Middle frontal gyrus (tissue), 1 donor: Measurements from ENCODE around the gene KIR3DL3.
"Not testable (repeated sequence)": the region's sequence is repeated elsewhere in the genome, so short reads cannot be mapped to it uniquely, and the experiment has no call there.

Experiments used
- DNase-seq: peaks from one replicate; pipeline ENCODE4 v3.0.0-alpha.2; 2015; ENCODE audit warnings: low spot score; ENCODE audit errors: extremely low spot score

The KIR3DL3 gene

DNA sequence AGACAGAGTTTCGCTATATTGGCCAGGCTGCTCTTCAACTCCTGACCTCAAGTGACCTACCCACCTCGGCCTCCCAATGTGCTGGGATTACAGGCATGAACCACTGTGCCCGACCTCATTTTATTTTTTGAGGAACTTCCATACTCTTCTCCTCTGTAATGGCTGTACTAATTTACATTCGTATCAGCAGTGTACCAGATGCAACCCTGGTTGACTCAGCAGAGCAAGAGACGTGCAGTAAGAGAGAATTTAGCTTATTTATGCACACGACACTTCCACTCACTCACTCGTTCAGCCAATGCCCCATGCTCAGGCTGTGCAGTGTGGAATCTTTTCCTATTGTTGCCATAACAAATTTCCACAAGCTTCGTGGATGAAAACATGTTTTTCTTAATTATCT lies 6.9 kb downstream of the KIR3DL3 start:
- no peak for DNase-seq

DNA sequence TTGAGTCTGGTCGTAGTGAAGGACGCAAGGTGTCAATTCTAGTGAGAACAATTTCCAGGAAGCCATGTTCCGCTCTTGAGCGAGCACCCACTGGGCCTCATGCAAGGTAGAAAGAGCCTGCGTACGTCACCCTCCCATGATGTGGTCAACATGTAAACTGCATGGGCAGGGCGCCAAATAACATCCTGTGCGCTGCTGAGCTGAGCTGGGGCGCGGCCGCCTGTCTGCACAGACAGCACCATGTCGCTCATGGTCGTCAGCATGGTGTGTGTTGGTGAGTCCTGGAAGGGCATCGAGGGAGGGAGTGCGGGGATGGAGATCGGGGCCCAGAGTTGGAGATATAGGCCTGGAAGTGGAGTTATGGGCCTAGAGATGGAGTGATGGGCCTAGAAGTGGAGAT lies 14.1 kb downstream of the KIR3DL3 start, which contains the start of gene KIR2DL3:
KIR2DL3 (plus strand) TSS at position 208 of the 400 bp plus-strand sequence; CDS start at position 241, 33 bp downstream.
- DNase-seq, result not testable (repeated sequence)

DNA sequence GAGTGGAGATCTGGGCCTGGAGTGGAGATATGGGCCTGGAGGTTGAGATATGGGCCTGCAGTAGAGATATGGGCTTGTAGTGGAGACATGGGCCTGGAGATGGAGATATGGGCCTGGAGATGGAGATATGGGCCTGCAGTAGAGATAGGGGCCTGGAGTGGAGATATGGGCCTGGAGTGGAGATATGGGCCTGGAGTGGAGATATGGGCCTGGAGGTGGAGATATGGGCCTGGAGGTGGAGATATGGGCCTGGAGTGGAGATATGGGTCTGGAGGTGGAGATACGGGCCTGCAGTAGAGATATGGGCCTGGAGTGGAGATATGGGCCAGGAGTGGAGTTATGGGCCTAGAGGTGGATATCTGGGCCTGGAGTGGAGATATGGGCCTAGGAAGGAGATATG lies 14.5 kb downstream of the KIR3DL3 start:
- no peak for DNase-seq

DNA sequence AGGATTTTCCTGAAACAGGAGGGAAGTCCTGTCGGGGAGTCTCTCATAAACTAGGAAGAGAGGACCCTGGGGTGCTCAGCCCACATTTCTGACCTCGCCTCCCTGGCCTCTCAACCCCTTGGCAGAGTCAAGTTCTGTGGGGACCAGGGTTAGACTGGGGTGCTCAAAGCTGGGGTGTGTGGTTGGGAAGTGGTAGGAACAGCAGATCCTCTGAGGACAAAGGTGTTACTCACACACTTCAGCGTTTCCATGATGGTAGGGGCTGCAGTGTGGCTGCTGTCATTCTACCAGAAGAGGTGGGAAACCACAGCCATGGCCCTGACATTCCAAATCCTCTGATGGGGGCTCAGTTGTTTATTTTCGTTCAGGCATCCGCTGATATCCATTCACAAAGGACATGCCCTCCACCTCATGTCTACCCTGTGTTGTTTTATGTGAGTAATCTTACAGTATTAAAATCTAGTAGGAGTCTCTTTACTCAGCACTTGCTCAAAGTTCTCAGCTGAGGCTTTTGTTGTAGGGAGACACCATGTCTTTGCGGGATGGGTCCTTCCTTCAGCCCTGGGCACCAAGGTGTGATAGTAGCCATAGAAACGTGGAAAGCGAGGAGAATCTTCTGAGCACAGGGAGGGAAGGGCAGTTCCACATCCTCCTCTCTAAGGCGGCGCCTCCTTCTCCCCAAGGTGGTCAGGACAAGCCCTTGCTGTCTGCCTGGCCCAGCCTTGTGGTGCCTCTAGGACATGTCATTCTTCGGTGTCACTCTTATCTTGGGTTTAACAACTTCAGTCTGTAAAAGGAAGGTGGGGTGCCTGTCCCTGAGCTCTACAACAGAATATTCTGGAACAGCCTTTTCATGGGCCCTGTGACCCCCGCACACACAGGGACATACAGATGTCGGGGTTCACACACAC lies 15.6 kb downstream of the KIR3DL3 start:
- DNase-seq, result no peak

DNA sequence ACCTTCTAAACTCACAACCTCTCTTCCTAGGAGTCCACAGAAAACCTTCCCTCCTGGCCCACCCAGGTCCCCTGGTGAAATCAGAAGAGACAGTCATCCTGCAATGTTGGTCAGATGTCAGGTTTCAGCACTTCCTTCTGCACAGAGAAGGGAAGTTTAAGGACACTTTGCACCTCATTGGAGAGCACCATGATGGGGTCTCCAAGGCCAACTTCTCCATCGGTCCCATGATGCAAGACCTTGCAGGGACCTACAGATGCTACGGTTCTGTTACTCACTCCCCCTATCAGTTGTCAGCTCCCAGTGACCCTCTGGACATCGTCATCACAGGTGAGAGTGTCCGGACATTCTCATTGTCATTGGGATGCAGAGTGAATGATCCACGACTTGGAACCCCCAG lies 17.7 kb downstream of the KIR3DL3 start:
- not testable (repeated sequence) for DNase-seq

DNA sequence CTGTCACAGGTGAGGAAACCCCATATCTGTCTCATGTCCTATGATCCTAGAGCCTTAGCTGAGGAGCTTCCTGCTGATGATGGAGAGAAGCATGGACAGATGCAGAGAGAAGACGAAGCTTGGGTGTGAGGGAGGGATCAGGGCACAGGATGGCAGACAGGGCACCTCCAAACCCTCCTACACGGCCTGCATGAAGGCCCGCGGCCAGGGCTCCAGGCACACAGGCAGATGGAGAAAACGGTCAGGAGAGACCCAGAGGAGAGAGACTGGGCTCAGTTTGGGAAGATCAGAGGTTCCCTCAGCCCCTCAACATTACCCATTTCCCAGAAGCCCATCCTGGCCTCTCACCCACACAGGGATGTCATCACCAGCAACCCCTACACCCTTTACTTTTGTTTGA lies 19.8 kb downstream of the KIR3DL3 start:
- DNase-seq, result not testable (repeated sequence)

DNA sequence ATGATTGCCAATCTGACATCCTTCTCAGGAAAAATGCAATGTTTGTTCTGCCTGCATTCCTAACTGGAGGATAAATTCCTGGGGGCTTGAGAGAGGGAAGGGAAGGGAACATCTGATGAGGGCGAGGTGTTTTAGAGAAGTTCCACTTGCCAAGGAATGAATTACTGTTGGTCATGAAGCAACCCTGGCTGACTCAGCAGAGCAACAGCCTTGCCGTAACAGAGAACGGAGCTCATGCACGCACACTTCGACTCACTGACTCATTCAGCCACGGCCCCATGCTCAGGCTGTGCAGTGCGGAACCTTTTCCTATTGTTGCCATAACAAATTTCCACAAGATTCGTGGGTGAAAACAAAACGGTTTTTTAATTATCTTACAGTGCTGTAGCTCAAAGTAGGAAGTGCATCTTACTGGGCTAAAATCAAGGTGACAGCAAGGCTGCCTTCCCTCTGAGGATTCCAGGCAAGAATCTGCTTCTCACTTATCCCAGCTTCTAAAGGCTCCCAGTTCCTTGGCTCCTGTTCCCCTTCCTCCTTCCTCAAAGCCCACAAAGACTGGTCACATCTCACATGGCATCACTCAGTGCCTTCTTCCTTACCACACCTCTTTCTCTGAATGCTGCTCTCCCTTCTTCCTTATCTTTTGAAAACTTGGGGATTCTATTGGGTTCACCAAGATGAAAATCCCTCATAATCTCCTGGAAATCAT lies 23.5 kb downstream of the KIR3DL3 start:
- not testable (repeated sequence) for DNase-seq

DNA sequence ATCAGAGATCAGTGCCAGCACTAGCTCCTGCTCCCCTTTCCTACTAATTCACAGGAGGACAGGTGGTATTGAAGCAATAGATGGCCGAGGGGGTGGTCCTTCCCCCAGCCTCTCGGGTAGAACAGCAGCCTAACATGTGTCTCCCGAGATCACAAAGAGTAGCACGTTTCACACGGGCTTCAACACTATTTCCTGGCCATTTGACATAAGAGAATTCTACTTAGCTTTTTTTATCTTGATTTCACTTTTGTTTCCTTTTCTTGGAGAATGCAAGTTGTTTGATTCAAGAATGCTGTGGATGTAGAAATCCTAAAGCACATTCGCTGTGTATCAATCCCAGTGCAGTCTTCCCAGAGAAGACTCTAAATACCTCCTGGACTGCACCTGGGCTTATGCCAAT lies 26.0 kb downstream of the KIR3DL3 start:
- DNase-seq, result not testable (repeated sequence)

DNA sequence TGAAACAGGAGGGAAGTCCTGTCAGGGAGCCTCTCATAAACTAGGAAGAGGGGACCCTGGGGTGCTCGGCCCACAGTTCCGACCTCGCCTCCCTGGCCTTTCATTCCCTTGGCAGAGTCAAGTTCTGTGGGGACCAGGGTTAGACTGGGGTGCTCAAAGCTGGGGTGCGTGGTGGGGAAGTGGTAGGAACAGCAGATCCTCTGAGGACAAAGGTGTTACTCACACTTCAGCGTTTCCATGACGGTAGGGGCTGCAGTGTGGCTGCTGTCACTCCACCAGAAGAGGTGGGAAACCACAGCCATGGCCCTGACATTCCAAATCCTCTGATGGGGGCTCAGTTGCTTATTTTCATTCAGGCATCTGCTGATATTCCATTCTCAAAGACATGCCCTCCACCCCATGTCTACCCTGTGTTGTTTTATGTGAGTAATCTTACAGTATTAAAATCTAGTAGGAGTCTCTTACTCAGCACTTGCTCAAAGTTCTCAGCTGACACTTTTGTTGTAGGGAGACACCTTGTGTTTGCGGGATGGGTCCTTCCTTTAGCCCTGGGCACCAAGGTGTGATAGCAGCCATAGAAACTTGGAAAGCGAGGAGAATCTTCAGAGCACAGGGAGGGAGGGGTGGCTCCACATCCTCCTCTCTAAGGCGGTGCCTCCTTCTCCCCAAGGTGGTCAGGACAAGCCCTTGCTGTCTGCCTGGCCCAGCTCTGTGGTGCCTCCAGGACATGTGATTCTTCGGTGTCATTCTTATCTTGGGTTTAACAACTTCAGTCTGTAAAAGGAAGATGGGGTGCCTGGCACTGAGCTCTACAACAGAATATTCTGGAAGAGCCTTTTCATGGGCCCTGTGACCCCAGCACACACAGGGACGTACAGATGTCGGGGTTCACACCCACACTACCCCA lies 32.2 kb downstream of the KIR3DL3 start:
- not testable (repeated sequence) for DNase-seq

DNA sequence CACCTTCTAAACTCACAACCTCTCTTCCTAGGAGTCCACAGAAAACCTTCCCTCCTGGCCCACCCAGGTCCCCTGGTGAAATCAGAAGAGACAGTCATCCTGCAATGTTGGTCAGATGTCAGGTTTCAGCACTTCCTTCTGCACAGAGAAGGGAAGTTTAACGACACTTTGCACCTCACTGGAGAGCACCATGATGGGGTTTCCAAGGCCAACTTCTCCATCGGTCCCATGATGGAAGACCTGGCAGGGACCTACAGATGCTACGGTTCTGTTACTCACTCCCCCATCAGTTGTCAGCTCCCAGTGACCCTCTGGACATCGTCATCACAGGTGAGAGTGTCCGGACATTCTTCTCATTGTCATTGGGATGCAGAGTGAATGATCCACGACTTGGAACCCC lies 34.3 kb downstream of the KIR3DL3 start:
- not testable (repeated sequence) for DNase-seq

DNA sequence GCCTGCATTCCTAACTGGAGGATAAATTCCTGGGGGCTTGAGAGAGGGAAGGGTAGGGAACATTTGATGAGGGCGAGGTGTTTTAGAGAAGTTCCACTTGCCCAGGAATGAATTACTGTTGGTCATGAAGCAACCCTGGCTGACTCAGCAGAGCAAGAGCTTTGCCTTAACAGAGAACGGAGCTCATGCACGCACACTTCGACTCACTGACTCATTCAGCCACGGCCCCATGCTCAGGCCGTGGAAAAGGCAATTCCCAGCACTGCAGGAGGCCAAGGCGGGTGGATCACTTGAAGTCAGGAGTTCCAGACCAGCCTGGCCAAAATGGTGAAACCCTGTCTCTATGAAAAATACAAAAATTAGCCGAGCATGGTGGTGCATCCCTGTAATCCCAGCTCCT lies 40.0 kb downstream of the KIR3DL3 start:
- DNase-seq, result not testable (repeated sequence)

DNA sequence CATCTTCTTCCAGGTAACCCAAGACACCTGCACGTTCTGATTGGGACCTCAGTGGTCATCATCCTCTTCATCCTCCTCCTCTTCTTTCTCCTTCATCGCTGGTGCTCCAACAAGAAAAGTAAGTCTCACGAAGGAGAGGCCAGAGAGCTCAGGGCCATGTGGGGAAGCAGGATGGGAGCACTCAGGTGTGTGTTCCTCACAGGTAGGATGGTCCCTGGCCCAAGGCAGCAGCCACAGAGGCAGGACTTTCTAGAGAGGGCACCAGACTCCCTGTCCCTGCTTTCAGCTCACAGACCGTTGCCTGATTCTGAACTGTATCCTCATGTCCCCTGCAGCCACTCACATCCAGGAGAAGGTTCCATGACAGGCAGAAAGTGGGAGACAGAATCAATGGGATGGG lies 42.2 kb downstream of the KIR3DL3 start:
- not testable (repeated sequence) for DNase-seq

DNA sequence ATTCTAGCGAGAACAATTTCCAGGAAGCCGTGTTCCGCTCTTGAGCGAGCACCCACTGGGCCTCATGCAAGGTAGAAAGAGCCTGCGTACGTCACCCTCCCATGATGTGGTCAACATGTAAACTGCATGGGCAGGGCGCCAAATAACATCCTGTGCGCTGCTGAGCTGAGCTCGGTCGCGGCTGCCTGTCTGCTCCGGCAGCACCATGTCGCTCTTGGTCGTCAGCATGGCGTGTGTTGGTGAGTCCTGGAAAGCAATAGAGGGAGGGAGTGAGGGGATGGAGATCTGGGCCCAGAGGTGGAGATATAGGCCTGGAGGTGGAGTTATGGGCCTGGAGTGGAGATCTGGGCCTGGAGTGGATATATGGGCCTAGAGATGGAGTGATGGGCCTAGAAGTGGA lies 45.4 kb downstream of the KIR3DL3 start, which contains the start of gene KIR2DL1:
KIR2DL1 (plus strand) TSS at position 148 of the 400 bp plus-strand sequence; CDS start at position 206, 58 bp downstream.
- DNase-seq, result not testable (repeated sequence)

DNA sequence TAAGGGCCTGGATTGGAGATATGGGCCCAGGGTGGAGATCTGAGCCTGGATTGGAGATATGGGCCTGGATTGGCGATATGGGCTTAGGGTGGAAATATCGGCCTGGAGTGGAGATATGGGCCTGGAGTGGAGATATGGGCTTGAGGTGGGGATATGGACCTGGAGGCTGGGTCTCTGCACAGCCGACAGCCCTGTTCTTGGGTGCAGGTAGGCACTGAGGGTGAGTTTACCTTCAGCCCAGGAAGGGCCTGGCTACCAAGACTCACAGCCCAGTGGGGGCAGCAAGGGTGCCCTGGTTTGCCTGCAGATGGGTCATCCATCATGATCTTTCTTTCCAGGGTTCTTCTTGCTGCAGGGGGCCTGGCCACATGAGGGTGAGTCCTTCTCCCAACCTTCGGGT lies 46.3 kb downstream of the KIR3DL3 start:
- DNase-seq, result not testable (repeated sequence)

DNA sequence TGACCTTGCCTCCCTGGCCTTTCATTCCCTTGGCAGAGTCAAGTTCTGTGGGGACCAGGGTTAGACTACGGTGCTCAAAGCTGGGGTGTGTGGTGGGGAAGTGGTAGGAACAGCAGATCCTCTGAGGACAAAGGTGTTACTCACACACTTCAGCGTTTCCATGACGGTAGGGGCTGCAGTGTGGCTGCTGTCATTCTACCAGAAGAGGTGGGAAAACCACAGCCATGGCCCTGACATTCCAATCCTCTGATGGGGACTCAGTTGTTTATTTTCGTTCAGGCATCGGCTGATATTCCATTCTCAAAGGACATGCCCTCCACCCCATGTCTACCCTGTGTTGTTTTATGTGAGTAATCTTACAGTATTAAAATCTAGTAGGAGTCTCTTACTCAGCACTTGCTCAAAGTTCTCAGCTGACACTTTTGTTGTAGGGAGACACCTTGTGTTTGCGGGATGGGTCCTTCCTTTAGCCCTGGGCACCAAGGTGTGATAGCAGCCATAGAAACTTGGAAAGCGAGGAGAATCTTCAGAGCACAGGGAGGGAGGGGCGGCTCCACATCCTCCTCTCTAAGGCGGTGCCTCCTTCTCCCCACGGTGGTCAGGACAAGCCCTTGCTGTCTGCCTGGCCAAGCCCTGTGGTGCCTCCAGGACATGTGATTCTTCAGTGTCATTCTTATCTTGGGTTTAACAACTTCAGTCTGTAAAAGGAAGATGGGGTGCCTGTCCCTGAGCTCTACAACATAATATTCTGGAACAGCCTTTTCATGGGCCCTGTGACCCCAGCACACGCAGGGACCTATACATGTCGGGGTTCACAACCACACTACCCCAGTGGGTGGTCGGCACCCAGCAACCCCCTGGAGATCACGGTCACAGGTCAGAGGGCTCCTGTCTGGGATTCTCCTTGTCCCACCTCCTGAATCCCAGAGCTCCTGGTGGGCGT lies 47.0 kb downstream of the KIR3DL3 start:
- DNase-seq, result not testable (repeated sequence)

DNA sequence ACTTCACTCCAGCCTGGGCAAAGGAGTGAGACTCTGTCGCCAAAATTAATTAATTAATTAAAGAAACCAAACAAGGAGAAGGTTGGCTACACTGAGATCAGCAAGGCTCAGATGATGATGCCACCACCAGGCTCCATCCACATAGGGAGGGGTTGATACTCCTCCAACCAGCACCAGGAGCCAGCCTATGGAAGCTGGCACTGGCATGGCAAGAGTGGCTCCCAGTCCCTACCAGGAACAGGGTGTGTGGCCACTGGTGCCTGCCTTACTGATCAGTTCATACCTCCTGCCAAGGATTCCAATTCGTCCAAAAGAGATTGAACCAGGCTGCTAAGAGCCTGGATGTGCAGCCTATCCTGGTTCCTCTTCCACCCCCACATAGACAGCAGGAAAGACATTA lies 48.4 kb downstream of the KIR3DL3 start:
- not testable (repeated sequence) for DNase-seq

DNA sequence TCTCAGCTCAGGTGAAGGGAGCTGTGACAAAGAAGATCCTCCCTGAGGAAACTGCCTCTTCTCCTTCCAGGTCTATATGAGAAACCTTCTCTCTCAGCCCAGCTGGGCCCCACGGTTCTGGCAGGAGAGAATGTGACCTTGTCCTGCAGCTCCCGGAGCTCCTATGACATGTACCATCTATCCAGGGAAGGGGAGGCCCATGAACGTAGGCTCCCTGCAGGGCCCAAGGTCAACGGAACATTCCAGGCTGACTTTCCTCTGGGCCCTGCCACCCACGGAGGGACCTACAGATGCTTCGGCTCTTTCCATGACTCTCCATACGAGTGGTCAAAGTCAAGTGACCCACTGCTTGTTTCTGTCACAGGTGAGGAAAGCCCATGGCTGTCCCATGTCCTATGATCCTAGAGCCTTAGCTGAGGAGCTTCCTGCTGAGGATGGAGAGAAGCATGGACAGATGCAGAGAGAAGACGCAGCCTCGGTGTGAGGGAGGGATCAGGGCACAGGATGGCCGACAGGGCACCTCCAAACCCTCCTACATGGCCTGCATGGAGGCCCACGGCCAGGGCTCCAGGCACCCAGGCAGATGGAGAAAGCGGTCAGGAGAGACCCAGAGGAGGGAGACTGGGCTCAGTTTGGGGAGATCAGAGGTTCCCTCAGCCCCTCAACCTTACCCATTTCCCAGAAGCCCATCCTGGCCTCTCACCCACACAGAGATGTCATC lies 51.0 kb downstream of the KIR3DL3 start:
- not testable (repeated sequence) for DNase-seq

DNA sequence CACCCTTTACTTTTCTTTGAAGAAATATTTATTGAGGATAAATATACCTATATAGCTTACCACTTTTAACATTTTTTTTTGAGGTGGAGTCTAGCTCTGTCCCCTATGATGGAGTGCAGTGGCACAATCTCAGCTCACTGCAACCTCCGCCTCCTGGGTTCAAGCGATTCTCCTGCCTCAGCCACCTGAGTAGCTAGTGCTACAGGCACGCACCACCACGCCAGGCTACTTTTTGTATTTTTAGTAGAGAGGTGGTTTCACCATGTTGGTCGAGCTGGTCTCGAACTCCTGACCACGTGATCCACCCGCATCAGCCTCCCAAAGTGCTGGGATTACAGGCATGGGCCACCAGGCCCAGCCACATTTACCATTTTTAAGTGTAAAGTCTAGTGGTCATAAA lies 51.6 kb downstream of the KIR3DL3 start:
- DNase-seq, result not testable (repeated sequence)

DNA sequence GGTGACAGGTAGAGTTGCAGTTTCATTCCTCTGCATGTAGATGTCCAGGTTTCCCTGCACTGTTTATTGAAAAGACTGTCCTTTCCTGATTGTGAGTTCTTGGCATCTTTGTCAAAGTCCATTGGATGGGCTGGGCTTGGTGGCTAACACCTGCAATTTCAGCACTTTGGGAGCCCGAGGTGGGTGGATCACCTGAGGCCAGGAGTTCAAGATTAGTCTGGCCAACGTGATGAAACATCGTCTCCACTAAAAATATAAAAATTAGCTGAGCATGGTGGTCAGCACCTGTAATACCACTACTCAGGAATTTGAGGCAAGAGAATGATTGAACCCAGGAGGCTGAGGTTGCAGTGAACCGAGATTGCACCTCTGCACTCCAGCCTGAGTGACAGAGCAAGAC lies 53.6 kb downstream of the KIR3DL3 start:
- DNase-seq, result not testable (repeated sequence)
